GM21360 (cell line): Measurements from ENCODE around the gene DNM1.
"Not testable (repeated sequence)": the region's sequence is repeated elsewhere in the genome, so short reads cannot be mapped to it uniquely, and the experiment has no call there.

Experiments
- ATAC-seq: cut with Tn5 transposase; IDR thresholded peaks from one replicate; pipeline ENCODE4 v1.9.1; 2021; ENCODE audit warnings: mild to moderate bottlenecking, moderate library complexity; ENCODE audit not compliant: unreplicated experiment

Gene DNM1

GRCh38 chr9:128222880-128223670 is 19.9 kb downstream of the DNM1 start:
- no peak for ATAC-seq

GRCh38 chr9:128224877-128225276 is 21.7 kb downstream of the DNM1 start:
- no peak for ATAC-seq

- no peak for ATAC-seq
Measured at GRCh38 chr9:128225770-128226411, 22.7 kb downstream of the DNM1 start.

- ATAC-seq = no peak
Measured at GRCh38 chr9:128226412-128226801, 23.2 kb downstream of the DNM1 start.

- ATAC-seq = not testable (repeated sequence)
Measured at GRCh38 chr9:128230897-128231296, 27.7 kb downstream of the DNM1 start.

- ATAC-seq = no peak
Measured at GRCh38 chr9:128231638-128232527, 28.7 kb downstream of the DNM1 start.

- no peak for ATAC-seq
Measured at GRCh38 chr9:128232528-128233428, 29.6 kb downstream of the DNM1 start.

GRCh38 chr9:128233817-128234406 is 30.7 kb downstream of the DNM1 start:
- no peak for ATAC-seq

- no peak for ATAC-seq
Measured at GRCh38 chr9:128242124-128242523, 38.9 kb downstream of the DNM1 start.

- ATAC-seq = no peak
Measured at GRCh38 chr9:128242828-128243214, 39.6 kb downstream of the DNM1 start.

- no peak for ATAC-seq
Measured at GRCh38 chr9:128243215-128244018, 40.2 kb downstream of the DNM1 start.

GRCh38 chr9:128244091-128244836 is 41.1 kb downstream of the DNM1 start:
- ATAC-seq = no peak

GRCh38 chr9:128244837-128245231 is 41.7 kb downstream of the DNM1 start:
- ATAC-seq = no peak

GRCh38 chr9:128245421-128246151 is 42.4 kb downstream of the DNM1 start:
- no peak for ATAC-seq

- no peak for ATAC-seq
Measured at GRCh38 chr9:128246471-128246870, 43.3 kb downstream of the DNM1 start.

GRCh38 chr9:128247226-128247803 is 44.1 kb downstream of the DNM1 start:
- ATAC-seq = no peak

- no peak for ATAC-seq
Measured at GRCh38 chr9:128249558-128249907, 46.4 kb downstream of the DNM1 start.
